Sigmoid colon (tissue), 3 donors: ENCODE results near the gene RPL23.

ENCODE experiments used
- CTCF ChIP-seq, 4 experiments: fragments of 450-650 bp in 3 of 4; fragments of 200-600 bp in 1 of 4; IDR thresholded peaks; one replicate each; pipeline ENCODE4 v1.5.1; 2016 to 2019; ENCODE audit warnings: antibody characterized with exemption in 4 of 4, mild to moderate bottlenecking in 3 of 4, moderate library complexity in 2 of 4
- POLR2A ChIP-seq, 2 donors: fragments of 450-650 bp; IDR thresholded peaks; one replicate each; pipeline ENCODE4 v1.6.1; 2016; ENCODE audit warnings: antibody characterized with exemption in 2 of 2, mild to moderate bottlenecking in 2 of 2, moderate library complexity in 2 of 2

- TF ChIP-seq CTCF (IDR thresholded peaks at IDR 0.05) (no peak), POLR2A (IDR thresholded peaks at IDR 0.05) (no peak)
These were observed 39.6 kb upstream of the RPL23 start for GRCh38 chr17:38893113-38893512.
